ENCODE measurements around the gene ARHGAP18. TPM values are rescaled to one million over a fixed set of nuclear protein-coding genes. Genes with fewer than 3 reads are reported as not detected.

The ARHGAP18 gene
- polyA plus RNA-seq, 1 of the 3 experiments (the other 2 are of a cell fraction), result 25.0 TPM

GRCh38 chr6:129596522-129596921, 113.5 kb downstream of the ARHGAP18 start:
- DNase-seq, result no peak
- Histone ChIP-seq H3K79me2 (ENCODE audit: insufficient read depth) (peaks cover 4% of the 10 kb centered on the region), H3K9ac (no peak overlapping the region), H3K27ac (ENCODE audit: low read depth in 2 of 2, low read length in 1 of 2) (no peak overlapping the region), H3K9me2 (no peaks in the 10 kb centered on the region), H3F3A (replicated peaks; ENCODE audit: insufficient read depth) (peaks cover 28% of the 10 kb centered on the region), H3K9me3 (no peaks in the 10 kb centered on the region), H3K4me1 (ENCODE audit: control insufficient read depth in 1 of 2, insufficient read depth in 2 of 2, low read depth in 1 of 2, low read length in 1 of 2) (peaks cover 0 to 6% of the 10 kb centered on the region in 2 experiments; a peak in 2 of 4 replicates), H3K36me3 (replicated peaks in 1 of 2; ENCODE audit: control insufficient read depth in 1 of 2, insufficient read depth in 2 of 2, low read length in 1 of 2) (peaks cover 20 to 93% of the 10 kb centered on the region in 2 experiments), H3K4me2 (no peak overlapping the region), H3K4me3 (ENCODE audit: low read depth in 2 of 2, low read length in 1 of 2) (no peak overlapping the region), H3K27me3 (ENCODE audit: insufficient read depth) (no peaks in the 10 kb centered on the region), H2AFZ (ENCODE audit: low read depth) (no peak overlapping the region), H4K20me1 (ENCODE audit: insufficient read depth) (no peaks in the 10 kb centered on the region)
- WGBS (ENCODE audit: low lambda C conversion rate), result 81% methylated on average over 1 of the region's 1 CpG
- POLR2A ChIA-PET, result no interaction called here
- CTCF ChIA-PET, result interaction anchor here (2.3 kb wide), 1 partner anchor 171 kb away, joined by 8 read pairs; no protein-coding TSS in a partner anchor
- TF ChIP-seq, protein P1, sequence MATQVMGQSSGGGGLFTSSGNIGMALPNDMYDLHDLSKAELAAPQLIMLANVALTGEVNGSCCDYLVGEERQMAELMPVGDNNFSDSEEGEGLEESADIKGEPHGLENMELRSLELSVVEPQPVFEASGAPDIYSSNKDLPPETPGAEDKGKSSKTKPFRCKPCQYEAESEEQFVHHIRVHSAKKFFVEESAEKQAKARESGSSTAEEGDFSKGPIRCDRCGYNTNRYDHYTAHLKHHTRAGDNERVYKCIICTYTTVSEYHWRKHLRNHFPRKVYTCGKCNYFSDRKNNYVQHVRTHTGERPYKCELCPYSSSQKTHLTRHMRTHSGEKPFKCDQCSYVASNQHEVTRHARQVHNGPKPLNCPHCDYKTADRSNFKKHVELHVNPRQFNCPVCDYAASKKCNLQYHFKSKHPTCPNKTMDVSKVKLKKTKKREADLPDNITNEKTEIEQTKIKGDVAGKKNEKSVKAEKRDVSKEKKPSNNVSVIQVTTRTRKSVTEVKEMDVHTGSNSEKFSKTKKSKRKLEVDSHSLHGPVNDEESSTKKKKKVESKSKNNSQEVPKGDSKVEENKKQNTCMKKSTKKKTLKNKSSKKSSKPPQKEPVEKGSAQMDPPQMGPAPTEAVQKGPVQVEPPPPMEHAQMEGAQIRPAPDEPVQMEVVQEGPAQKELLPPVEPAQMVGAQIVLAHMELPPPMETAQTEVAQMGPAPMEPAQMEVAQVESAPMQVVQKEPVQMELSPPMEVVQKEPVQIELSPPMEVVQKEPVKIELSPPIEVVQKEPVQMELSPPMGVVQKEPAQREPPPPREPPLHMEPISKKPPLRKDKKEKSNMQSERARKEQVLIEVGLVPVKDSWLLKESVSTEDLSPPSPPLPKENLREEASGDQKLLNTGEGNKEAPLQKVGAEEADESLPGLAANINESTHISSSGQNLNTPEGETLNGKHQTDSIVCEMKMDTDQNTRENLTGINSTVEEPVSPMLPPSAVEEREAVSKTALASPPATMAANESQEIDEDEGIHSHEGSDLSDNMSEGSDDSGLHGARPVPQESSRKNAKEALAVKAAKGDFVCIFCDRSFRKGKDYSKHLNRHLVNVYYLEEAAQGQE (IDR thresholded peaks at IDR 0.05; ENCODE audit: low read depth, low read length), result no peak
- TF ChIP-seq FOSL2 (IDR thresholded peaks at IDR 0.05; ENCODE audit: borderline replicate concordance, low read depth), result no peak
- no peak for TF ChIP-seq RFX5 (IDR thresholded peaks at IDR 0.05; ENCODE audit: low read length)
- TF ChIP-seq NFIC (IDR thresholded peaks at IDR 0.05; ENCODE audit: borderline replicate concordance), result no peak
- no peak for TF ChIP-seq FOXM1 (IDR thresholded peaks at IDR 0.05; ENCODE audit: low read depth)
- no peak for TF ChIP-seq MXI1 (IDR thresholded peaks at IDR 0.05; ENCODE audit: low read depth, low read length)
- TF ChIP-seq MAX (IDR thresholded peaks at IDR 0.05; ENCODE audit: low read depth), result no peak
- TF ChIP-seq, protein P2, sequence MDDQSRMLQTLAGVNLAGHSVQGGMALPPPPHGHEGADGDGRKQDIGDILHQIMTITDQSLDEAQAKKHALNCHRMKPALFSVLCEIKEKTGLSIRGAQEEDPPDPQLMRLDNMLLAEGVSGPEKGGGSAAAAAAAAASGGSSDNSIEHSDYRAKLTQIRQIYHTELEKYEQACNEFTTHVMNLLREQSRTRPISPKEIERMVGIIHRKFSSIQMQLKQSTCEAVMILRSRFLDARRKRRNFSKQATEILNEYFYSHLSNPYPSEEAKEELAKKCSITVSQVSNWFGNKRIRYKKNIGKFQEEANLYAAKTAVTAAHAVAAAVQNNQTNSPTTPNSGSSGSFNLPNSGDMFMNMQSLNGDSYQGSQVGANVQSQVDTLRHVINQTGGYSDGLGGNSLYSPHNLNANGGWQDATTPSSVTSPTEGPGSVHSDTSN (IDR thresholded peaks at IDR 0.05), result no peak
- TF ChIP-seq RXRA (IDR thresholded peaks at IDR 0.05; ENCODE audit: borderline replicate concordance, low read depth), result no peak
- TF ChIP-seq RAD21 (IDR thresholded peaks at IDR 0.05; ENCODE audit: low read length), result no peak
- TF ChIP-seq SMC3 (IDR thresholded peaks at IDR 0.05; ENCODE audit: low read depth, low read length), result no peak
- no peak for TF ChIP-seq FOXJ3 (CRISPR knock-in tag; IDR thresholded peaks at IDR 0.05)
- no peak for TF ChIP-seq GATA2 (CRISPR knock-in tag; IDR thresholded peaks at IDR 0.05)
- TF ChIP-seq, protein P3, sequence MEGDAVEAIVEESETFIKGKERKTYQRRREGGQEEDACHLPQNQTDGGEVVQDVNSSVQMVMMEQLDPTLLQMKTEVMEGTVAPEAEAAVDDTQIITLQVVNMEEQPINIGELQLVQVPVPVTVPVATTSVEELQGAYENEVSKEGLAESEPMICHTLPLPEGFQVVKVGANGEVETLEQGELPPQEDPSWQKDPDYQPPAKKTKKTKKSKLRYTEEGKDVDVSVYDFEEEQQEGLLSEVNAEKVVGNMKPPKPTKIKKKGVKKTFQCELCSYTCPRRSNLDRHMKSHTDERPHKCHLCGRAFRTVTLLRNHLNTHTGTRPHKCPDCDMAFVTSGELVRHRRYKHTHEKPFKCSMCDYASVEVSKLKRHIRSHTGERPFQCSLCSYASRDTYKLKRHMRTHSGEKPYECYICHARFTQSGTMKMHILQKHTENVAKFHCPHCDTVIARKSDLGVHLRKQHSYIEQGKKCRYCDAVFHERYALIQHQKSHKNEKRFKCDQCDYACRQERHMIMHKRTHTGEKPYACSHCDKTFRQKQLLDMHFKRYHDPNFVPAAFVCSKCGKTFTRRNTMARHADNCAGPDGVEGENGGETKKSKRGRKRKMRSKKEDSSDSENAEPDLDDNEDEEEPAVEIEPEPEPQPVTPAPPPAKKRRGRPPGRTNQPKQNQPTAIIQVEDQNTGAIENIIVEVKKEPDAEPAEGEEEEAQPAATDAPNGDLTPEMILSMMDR (IDR thresholded peaks at IDR 0.05), result no peak
- no peak for TF ChIP-seq USF1 (IDR thresholded peaks at IDR 0.05; ENCODE audit: borderline replicate concordance, low read depth)
- TF ChIP-seq TAF1 (IDR thresholded peaks at IDR 0.05; ENCODE audit: borderline replicate concordance, low read depth, low read length), result no peak
- TF ChIP-seq YY1 (IDR thresholded peaks at IDR 0.05; ENCODE audit: low read depth), result no peak
- TF ChIP-seq MEF2A (IDR thresholded peaks at IDR 0.05; ENCODE audit: borderline replicate concordance, low read depth), result no peak
- TF ChIP-seq, protein P4, sequence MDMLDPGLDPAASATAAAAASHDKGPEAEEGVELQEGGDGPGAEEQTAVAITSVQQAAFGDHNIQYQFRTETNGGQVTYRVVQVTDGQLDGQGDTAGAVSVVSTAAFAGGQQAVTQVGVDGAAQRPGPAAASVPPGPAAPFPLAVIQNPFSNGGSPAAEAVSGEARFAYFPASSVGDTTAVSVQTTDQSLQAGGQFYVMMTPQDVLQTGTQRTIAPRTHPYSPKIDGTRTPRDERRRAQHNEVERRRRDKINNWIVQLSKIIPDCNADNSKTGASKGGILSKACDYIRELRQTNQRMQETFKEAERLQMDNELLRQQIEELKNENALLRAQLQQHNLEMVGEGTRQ (IDR thresholded peaks at IDR 0.05; ENCODE audit: borderline replicate concordance, low read depth, low read length), result no peak
- TF ChIP-seq, protein P5, sequence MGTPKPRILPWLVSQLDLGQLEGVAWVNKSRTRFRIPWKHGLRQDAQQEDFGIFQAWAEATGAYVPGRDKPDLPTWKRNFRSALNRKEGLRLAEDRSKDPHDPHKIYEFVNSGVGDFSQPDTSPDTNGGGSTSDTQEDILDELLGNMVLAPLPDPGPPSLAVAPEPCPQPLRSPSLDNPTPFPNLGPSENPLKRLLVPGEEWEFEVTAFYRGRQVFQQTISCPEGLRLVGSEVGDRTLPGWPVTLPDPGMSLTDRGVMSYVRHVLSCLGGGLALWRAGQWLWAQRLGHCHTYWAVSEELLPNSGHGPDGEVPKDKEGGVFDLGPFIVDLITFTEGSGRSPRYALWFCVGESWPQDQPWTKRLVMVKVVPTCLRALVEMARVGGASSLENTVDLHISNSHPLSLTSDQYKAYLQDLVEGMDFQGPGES (IDR thresholded peaks at IDR 0.05; ENCODE audit: low read depth, low read length), result no peak

All from SK-N-SH (cell line).